HS-5 (cell line): Measurements from ENCODE around the gene NDUFC1.

Experiments used
- DNase-seq: peaks from one replicate; pipeline ENCODE4 v3.0.0-alpha.2; 2012; ENCODE audit warnings: low read depth

Gene NDUFC1

DNA sequence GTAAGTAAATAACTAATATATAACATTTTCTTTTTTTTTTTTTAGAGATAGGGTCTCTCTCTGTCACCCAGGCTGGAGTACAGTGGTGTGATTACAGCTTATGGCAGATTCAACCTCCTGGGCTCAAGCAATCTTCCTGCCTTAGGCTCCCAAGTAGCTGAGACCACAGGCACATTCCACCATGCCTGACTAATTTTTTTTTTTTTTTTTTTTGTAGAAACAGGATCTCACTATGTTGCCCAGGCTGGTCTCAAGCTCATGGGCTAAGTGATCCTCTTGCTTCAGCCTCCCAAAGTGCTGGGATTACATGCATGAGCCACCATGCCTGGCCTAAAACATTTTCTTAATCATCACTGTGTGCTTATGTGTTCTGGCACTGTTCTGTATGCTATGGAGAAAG is 55.0 kb downstream of the NDUFC1 start:
- DNase-seq = no peak

GRCh38 chr4:139246166-139246565 is 56.1 kb downstream of the NDUFC1 start:
- DNase-seq = no peak

DNA sequence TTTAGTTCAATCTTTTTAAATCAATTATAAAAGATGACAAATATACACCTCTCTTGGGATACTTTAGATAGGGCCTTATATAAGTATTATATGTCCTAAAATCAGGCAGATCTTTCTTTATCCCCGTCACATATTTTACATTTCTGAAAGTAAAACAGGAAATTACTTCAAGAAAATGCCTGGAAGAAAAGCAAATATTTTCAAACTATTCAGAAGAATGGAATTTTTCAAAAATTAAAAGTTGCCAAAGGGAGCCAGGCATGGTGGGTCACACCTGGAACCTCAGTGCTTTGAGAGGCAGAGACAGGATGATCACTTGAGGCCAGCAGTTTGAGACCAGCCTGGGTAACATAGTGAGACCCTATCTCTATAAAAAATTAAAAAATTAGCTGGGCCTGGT is 56.7 kb downstream of the NDUFC1 start:
- no peak for DNase-seq

DNA sequence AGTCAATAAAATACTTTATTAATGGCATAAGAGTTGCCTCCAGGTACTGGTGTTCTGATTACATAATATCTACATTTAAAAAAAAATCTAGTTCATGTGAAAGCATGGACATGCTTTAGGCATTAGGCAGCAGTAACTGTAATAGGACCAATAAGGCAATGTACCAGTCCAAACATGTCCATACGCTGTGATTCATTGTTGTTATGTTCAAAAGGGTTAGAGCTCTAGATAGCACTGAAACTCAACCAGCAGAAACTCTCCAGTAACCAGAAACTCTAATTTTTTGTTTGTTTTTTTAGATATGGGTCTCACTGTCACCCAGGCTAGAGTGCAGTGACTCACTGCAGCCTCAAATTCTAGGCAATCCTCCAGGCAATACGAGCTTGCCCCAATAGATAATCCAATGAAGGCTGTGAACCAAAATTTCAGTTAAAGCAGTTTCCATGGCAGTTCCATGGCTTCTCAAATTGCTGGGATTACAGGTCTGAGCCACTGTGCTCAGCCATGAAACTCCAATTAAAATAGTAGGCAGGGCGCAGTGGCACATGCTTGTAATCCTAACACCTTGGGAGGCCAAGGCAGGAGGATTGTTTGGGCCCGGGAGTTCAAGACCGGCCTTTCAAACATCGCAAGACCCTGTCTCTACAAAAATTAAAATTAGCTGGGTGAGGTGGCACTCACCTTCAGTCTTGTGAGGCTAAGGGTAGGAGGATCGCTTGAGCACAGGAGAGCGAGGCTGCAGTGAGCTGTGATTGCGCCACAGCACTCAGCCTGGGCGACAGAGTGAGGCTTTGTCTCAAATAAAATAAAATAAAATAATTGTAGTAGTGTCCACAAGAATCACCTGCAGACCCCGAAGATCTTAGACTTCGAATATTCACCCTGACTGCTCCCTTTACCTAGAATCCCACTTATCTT is 58.6 kb downstream of the NDUFC1 start:
- DNase-seq = peak; percentile 94

DNA sequence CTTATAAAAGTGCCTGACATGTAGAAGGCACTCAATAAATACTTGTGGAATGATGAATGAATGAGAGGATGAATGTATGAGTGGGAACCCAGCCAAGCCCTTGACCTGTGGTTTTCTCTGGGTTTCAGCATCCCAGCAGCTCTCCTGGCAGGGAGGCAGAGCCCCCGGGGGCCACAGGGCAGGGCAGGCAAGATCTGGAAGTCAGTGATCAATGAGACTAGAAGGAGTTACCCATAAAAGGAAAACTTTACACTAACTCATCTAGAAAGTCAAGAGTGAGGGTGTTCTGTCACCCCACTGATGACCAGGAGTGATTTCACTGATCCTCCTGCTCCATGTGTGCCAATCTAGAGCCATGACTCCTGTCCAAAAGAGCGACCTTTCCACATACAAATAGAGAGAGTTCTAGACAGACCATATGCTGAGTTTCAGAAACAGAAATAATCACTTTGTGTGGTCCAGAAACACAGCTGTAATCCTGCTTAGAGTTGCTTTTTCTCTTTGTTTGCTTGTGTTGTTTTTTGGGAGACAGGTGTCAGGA is 59.7 kb downstream of the NDUFC1 start:
- peak; percentile 84 for DNase-seq

- no peak for DNase-seq
Observed at GRCh38 chr4:139241784-139242151, 60.5 kb downstream of the NDUFC1 start.

- no peak for DNase-seq
Observed at GRCh38 chr4:139241086-139241783, 61.0 kb downstream of the NDUFC1 start.
